ENCODE data around the gene MDK. TPM values are rescaled to one million over a fixed set of nuclear protein-coding genes. Genes with fewer than 3 reads are reported as not detected.

Gene MDK
- total RNA-seq, 1 experiment from 2014 or later: 286 TPM

DNA sequence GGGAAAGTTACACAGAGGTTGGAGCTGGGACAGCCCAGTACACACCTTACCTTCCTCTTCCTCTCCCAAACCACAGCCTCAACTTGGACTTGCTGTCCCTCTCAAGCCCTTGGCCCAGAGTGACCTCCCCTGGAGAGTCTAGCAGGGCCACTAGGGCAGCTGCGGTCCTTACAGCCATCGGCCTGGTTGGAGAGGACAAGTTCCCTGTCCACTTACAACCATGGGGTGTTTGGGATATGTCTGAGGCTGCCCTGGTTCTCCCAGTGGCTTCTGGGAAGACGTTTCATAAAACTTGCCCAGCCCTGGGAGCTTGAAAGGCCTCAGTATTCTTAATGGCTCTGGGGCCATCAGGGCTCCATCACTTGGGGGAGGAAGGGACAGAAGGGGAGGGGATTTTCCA is 47.3 kb upstream of the MDK start:
- H3K27ac ChIP-seq (ENCODE audit: low read depth, low read length): no peak overlapping the region
- no peaks in the 10 kb centered on the region for H3K36me3 ChIP-seq (ENCODE audit: control insufficient read depth in 1 of 2, insufficient read depth in 2 of 2, low read length in 2 of 2)
- H2AFZ ChIP-seq (ENCODE audit: low read depth, low read length, poor library complexity, severe bottlenecking): no peak overlapping the region
- ChIA-PET POLR2A (no interaction called here), CTCF (no interaction called here), RAD21 (ENCODE audit: low non-redundant PET in 1 of 2, low total read pairs in 2 of 2, uncharacterized antibody in 2 of 2, unreplicated experiment in 2 of 2) (no interaction called here)
- intact Hi-C loops (cut with micrococcal nuclease): no loop called here
- no peaks in the 10 kb centered on the region for H3K9me3 ChIP-seq (ENCODE audit: control insufficient read depth in 1 of 2, insufficient read depth in 1 of 2, low read depth in 1 of 2, low read length in 2 of 2)
- TF ChIP-seq CEBPB (IDR thresholded peaks at IDR 0.05; ENCODE audit: low read depth) (no peak), TCF7L2 (IDR thresholded peaks at IDR 0.05; ENCODE audit: borderline replicate concordance, extremely low read depth, insufficient read depth, insufficient read length) (no peak), SRF (IDR thresholded peaks at IDR 0.05; ENCODE audit: low read depth) (no peak), JUND (IDR thresholded peaks at IDR 0.05) (no peak), CTCF (IDR thresholded peaks at IDR 0.05 in 2 of 3, conservative IDR thresholded peaks at IDR 0.05 in 1 of 3; ENCODE audit: borderline replicate concordance in 1 of 3, insufficient read depth in 1 of 3, low read depth in 2 of 3, low read length in 2 of 3) (no peak), CBX3 (IDR thresholded peaks at IDR 0.05; ENCODE audit: low read depth) (no peak), REST (IDR thresholded peaks at IDR 0.05; ENCODE audit: low read depth) (no peak), POLR2AphosphoS5 (IDR thresholded peaks at IDR 0.05; ENCODE audit: low read depth, low read length) (no peak), YY1 (IDR thresholded peaks at IDR 0.05; ENCODE audit: extremely low read depth, insufficient replicate concordance, low read depth, low read length) (no peak), POLR2A (IDR thresholded peaks at IDR 0.05; ENCODE audit: borderline replicate concordance, extremely low read depth, insufficient read depth, insufficient read length) (no peak), EGR1 (IDR thresholded peaks at IDR 0.05; ENCODE audit: low read depth) (no peak)
- TF ChIP-seq, protein P1, sequence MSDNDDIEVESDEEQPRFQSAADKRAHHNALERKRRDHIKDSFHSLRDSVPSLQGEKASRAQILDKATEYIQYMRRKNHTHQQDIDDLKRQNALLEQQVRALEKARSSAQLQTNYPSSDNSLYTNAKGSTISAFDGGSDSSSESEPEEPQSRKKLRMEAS (IDR thresholded peaks at IDR 0.05): no peak
- no peaks in the 10 kb centered on the region for H4K20me1 ChIP-seq (ENCODE audit: insufficient read depth)
- H3K27me3 ChIP-seq (ENCODE audit: insufficient read depth, low read length): no peaks in the 10 kb centered on the region
- no peaks in the 10 kb centered on the region for H3K9me2 ChIP-seq (ENCODE audit: insufficient read depth)
- no peaks in the 10 kb centered on the region for H3K79me2 ChIP-seq (ENCODE audit: insufficient read depth, low read length)
- no peak overlapping the region for H3K9ac ChIP-seq (ENCODE audit: low read length)
- peaks cover 0 to 24% of the 10 kb centered on the region in 2 experiments; a peak in 3 of 4 replicates for H3K4me1 ChIP-seq (ENCODE audit: control insufficient read depth in 1 of 2, insufficient read depth in 2 of 2, low read length in 2 of 2)
- H3K4me2 ChIP-seq (ENCODE audit: low read length): no peak overlapping the region
- DNase-seq (ENCODE audit: low read depth, low spot score) (no peak), ATAC-seq (no peak)
- BruUV-seq (replicated peaks): no TSS peak
- no peak overlapping the region for H3K4me3 ChIP-seq (replicated peaks in 1 of 2; ENCODE audit: low read depth in 1 of 2, low read length in 2 of 2)
